ENCODE measurements around the gene LMBRD2.
A peak's percentile ranks its signal among the peaks of the same experiment; 100 is the strongest.
"Not testable (repeated sequence)": the region's sequence is repeated elsewhere in the genome, so short reads cannot be mapped to it uniquely, and the experiment has no call there.

The LMBRD2 gene

DNA sequence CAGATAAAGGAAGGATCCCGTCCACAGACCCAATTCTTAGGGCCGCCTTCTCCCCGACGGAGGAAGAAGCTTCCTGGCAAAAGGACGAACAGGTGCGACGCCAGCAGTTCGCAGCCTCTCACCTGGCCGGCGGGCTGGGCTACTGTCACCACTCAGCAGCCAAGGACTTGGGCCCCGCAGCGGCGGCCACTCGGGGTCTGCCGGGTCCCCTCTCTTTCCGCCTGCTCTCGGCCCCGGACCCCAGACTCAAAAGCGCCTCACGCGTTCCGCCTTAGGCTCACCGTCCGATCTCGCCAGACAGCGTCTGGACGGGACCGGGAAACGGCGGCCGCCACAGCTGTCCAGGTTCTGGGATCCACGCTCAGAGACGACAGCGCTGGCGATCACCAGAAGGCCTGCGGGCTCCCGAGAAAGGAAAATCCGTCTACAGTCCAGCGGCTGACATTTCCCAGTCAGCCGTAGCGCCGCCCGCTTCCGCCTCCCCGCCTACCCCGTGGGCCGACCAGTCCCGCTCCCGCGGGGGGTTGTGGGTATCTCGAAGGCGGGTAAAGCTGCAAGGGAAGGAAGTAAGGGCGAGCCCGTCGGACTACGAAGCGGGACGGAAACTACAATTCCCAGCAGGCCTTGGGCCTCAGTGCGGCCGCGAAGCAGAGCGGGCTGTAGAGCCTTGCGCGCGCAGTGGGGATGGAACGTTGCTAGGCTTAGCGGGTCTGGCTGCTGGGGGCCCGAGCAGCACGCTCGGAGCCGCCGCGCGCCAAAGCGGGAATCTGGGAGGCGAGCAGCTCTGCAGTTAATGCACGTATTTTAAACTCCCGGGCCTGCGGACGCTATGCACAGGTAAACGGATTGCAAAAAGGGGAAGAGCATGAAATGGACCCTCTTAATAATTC, at the start of gene LMBRD2, which contains the start of gene SKP2:
Gene LMBRD2 (minus strand): TSS at position 454 of the 890 bp plus-strand sequence. CDS start 8,538 bp downstream, outside the sequence.
Gene SKP2 (plus strand): TSS at position 678 of the 890 bp plus-strand sequence. CDS start 152 bp downstream, at position 830.
- DNase-seq (ENCODE audit: low read depth in 1 of 2, low spot score in 1 of 2): peak; percentile 90 to 94

GRCh38 chr5:36200513-36200912, 48.8 kb upstream of the LMBRD2 start:
- DNase-seq (ENCODE audit: low read depth in 1 of 2, low spot score in 1 of 2): no peak

- no peak for DNase-seq (ENCODE audit: low read depth in 1 of 2, low spot score in 1 of 2)
These were observed 47.9 kb upstream of the LMBRD2 start for GRCh38 chr5:36199620-36200019.

- DNase-seq (ENCODE audit: low read depth in 1 of 2, low spot score in 1 of 2): not testable (repeated sequence)
These were observed 47.1 kb upstream of the LMBRD2 start for GRCh38 chr5:36198783-36199182.

- no peak for DNase-seq (ENCODE audit: low read depth in 1 of 2, low spot score in 1 of 2)
These were observed 46.6 kb upstream of the LMBRD2 start for GRCh38 chr5:36198281-36198680.

DNA sequence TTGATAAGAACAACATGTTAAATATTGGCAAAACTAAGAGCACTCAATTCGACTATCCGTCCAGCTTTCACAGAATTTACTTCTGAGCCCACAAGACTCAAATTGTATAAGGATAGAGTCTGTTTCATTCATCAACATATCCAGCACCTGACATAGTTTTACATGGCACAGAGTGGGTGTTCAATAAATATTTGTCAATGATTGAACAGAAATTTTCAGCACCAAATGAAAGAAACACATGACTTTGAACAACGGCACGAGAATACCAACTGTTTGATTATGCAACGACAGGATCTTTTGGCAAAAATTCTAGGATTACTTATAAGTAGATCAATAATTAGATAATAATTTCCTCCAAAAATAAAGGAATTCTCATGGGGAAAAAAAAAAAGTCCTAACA, 42.1 kb upstream of the LMBRD2 start:
- no peak for DNase-seq (ENCODE audit: low read depth in 1 of 2, low spot score in 1 of 2)

- not testable (repeated sequence) for DNase-seq (ENCODE audit: low read depth in 1 of 2, low spot score in 1 of 2)
These were observed 32.7 kb upstream of the LMBRD2 start for GRCh38 chr5:36184408-36184807.

- no peak for DNase-seq (ENCODE audit: low read depth in 1 of 2, low spot score in 1 of 2)
These were observed 30.1 kb upstream of the LMBRD2 start for GRCh38 chr5:36181774-36182173.

DNA sequence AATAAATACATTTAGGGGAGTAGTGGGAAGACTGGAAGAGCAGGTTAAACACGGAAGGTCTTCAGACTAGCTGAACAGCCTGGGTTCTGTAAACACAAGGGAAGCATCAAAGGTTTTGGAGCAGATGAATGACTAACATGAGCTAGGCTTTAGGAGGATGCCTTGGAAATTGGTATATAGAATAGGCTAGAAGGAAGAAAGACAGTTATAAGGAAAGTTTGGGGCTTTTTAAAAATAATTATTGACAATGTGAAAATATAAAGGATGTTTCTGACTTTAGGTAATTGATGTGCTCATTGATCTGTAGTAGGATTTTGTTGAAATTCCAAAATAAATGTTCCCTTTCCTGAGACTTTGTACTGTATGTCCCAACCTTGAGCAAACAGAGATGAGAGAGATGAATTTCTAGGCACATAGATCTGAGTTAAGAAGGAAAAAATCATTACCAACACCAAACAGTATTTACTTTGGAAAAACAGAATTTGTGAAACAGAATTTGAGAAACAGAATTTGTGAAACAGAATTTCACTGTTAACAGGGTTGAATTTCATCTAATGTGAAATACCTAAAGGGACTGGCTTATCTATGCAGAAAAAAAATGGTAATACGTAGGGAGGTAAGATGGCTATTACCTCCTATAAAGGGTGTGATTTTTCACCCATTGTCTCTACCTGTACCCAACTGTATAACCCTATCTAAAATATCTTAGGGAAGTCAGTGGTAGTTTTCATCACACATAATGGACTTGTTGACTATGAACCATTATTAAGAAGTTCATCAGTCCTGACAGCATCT, 29.1 kb upstream of the LMBRD2 start:
- no peak for DNase-seq (ENCODE audit: low read depth in 1 of 2, low spot score in 1 of 2)

DNA sequence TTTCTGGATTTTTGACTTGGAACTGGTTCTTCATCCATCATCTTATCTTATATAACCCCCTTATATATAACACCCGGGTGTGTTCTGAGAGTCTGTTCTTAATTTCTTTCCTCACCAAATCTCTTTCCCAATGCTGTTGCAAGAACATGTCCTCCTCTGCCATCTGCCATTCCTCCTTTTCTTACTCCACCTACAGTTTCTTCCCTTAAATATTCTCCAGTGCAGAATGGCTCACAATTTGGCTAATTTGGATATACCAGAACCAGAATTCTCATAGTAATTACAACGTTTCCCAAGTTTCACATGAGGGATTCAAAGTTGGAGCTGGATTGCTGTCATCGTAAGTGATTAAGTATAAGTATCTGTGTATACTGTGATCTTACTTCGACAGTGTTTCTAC, 28.3 kb upstream of the LMBRD2 start:
- DNase-seq (ENCODE audit: low read depth in 1 of 2, low spot score in 1 of 2): no peak

DNA sequence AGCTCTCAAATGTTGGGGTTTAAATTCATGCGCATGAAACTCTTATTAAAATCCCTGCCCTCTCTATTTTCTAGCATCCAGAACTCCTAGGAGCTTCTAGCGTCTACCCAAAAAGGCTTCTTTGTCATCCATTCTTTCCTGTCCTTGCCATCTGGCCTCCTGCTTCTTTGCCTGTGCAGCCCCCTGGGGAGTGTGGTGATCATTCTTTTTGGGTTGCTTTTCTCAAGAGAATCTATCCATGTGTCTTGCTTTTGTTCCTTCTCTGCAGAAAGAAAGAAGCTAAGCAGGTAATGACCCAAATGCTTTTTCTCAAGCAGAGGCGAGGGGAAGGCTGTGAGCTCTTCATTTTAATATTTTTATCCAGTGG, 26.8 kb upstream of the LMBRD2 start:
- DNase-seq (ENCODE audit: low read depth in 1 of 2, low spot score in 1 of 2): no peak

GRCh38 chr5:36177715-36178523, 26.2 kb upstream of the LMBRD2 start:
- no peak for DNase-seq (ENCODE audit: low read depth in 1 of 2, low spot score in 1 of 2)

- DNase-seq (ENCODE audit: low read depth in 1 of 2, low spot score in 1 of 2): no peak
These were observed 25.5 kb upstream of the LMBRD2 start for GRCh38 chr5:36177154-36177553.

DNA sequence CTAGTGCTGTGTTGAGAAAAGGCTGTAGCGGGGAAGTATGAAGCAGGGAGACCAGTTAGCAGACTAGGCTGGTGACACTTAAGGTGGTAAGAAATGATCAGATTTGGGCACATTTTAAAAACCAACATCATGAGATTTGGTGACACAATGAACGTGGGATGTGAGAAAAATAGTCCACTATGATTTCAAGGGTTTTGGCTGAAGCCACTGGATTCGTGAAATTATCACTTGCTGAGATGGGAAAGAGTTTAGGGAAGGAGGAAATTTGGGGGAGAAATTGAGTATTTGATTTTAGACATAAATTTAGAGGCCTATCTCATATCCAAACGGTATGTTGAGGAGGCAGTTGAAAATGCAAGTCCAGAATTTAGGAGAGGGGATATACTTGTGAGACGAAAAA, 23.4 kb upstream of the LMBRD2 start:
- no peak for DNase-seq (ENCODE audit: low read depth in 1 of 2, low spot score in 1 of 2)

- DNase-seq (ENCODE audit: low read depth in 1 of 2, low spot score in 1 of 2): no peak
These were observed 22.4 kb upstream of the LMBRD2 start for GRCh38 chr5:36174119-36174518.

DNA sequence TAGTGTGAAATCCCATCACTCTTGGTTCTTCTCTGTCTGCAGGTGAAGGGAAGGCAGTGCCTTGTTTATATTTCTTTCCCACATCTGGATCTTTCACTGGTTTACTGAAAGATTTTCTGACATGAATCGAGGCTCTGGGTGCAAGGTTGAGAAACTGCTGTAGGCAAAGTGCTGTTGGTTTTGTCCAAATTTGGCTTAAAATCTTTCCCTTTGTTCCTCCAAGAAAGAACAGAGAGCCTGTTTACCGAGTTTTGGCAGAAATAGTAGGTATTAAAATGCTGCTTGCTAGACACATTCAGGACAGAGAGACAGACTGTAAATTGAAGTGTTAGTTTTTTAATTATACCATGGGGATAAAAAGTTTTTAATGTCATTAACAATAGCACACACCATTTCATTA, 21.7 kb upstream of the LMBRD2 start:
- no peak for DNase-seq (ENCODE audit: low read depth in 1 of 2, low spot score in 1 of 2)

GRCh38 chr5:36172599-36172998, 20.9 kb upstream of the LMBRD2 start:
- DNase-seq (ENCODE audit: low read depth in 1 of 2, low spot score in 1 of 2): no peak

GRCh38 chr5:36170832-36171424, 19.2 kb upstream of the LMBRD2 start:
- DNase-seq (ENCODE audit: low read depth in 1 of 2, low spot score in 1 of 2): no peak

GRCh38 chr5:36168737-36169136, 17.1 kb upstream of the LMBRD2 start:
- no peak for DNase-seq (ENCODE audit: low read depth in 1 of 2, low spot score in 1 of 2)

DNA sequence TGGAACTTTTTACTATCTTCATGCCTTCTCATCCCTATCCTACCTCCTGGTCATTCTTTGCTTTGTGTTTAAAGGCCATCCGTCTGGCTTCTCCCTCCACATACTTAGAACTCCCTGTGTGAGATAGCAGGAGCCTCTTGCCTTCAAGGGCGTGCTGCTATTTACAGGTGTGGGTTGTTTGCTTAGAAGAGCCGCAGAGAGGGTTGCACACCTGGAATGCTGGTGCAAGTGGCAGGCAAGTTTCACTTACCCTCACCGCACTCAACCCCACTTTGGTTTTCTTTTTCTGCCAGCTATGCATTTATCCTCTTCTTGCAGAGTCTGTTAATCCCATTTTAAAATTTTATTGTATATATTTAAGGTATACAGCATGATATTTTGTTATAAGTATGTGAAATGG, 12.8 kb upstream of the LMBRD2 start:
- DNase-seq (ENCODE audit: low read depth in 1 of 2, low spot score in 1 of 2): no peak
